Heart left ventricle (tissue), 16 donors: Measurements from ENCODE around the gene POU4F1. TPM values are rescaled to one million over a fixed set of nuclear protein-coding genes. Genes with fewer than 3 reads are reported as not detected.

ENCODE experiments used
- ATAC-seq, 4 donors: fragments of 200-7000 bp; cut with Tn5 transposase; one replicate each; pipeline ENCODE4 v1.9.1; 2020 to 2022; ENCODE audit warnings: moderate library complexity in 4 of 4, mild to moderate bottlenecking in 3 of 4, moderate number of reproducible peaks in 1 of 4
- DNase-seq, 5 donors: peaks; one replicate each; pipeline ENCODE4 v3.0.0-alpha.2; 2020
- H3K27ac ChIP-seq, 12 donors: fragments of 200-600 bp; sonication (generic) in 4 of 12; one replicate each; pipeline versions ENCODE4 v1.5.0 to v1.8.0; 2016 to 2022; ENCODE audit warnings: mild to moderate bottlenecking in 2 of 12
- H3K27me3 ChIP-seq, 9 donors: fragments of 200-600 bp; sonication (generic) in 2 of 9; one replicate each; pipeline versions ENCODE4 v1.5.1 to v1.8.0; 2016 to 2022; ENCODE audit warnings: mild to moderate bottlenecking in 3 of 9
- H3K36me3 ChIP-seq, 9 donors: fragments of 200-600 bp; sonication (generic) in 2 of 9; one replicate each; pipeline versions ENCODE4 v1.5.0 to v1.8.0; 2018 to 2022; ENCODE audit warnings: mild to moderate bottlenecking in 2 of 9
- H3K4me1 ChIP-seq, 12 donors: fragments of 200-600 bp; sonication (generic) in 4 of 12; one replicate each; pipeline versions ENCODE4 v1.5.0 to v1.8.0; 2016 to 2022; ENCODE audit warnings: mild to moderate bottlenecking in 3 of 12
- H3K4me3 ChIP-seq, 12 donors: fragments of 200-600 bp; sonication (generic) in 4 of 12; one replicate each; pipeline versions ENCODE4 v1.5.0 to v1.8.0; 2017 to 2022; ENCODE audit warnings: mild to moderate bottlenecking in 9 of 12, moderate library complexity in 4 of 12
- H3K9me3 ChIP-seq, 12 donors: fragments of 200-600 bp; sonication (generic) in 4 of 12; one replicate each; pipeline versions ENCODE4 v1.5.0 to v1.8.0; 2016 to 2022; ENCODE audit warnings: mild to moderate bottlenecking in 1 of 12
- POLR2A ChIP-seq, 2 donors: fragments of 450-650 bp; IDR thresholded peaks; one replicate each; pipeline ENCODE4 v1.6.1; 2017; ENCODE audit warnings: antibody characterized with exemption in 2 of 2, mild to moderate bottlenecking in 2 of 2, moderate library complexity in 2 of 2
- WGBS, 4 donors: extraction: QIAGEN DNeasy Blood & Tissue Kit in 2 of 4; methylation state at CpG; one replicate each; pipeline versions ENCODE4 v1.1.5 to v1.1.7; 2013 to 2018; 5-methylcytosine and 5-hydroxymethylcytosine counted together
- intact Hi-C, 10 donors: fragments of 100-400 bp; cut with DNase I; formaldehyde crosslinking; loops; one replicate each; pipeline versions ENCODE4 v1.11.1 to v1.14.2; 2022
- polyA plus RNA-seq, 2 donors: library from polyadenylated mRNA; stranded (reverse); fragments of 200-250 nt; gene quantifications; one replicate each; pipeline ENCODE4 v1.2.3, GENCODE V29; 2013
- total RNA-seq, 9 donors: library from RNA; depleted of rRNA in 2 of 9; stranded (reverse); fragments of >200 nt in 2 of 9; fragmentation: NEBNext Ultra II Directional in 3 of 9; extraction: Animal tissue kit (Norgen Biotek cat#: 25700) in 3 of 9; gene quantifications; one replicate each; pipeline versions ENCODE4 v1.1.0 to v1.2.4, GENCODE V29; 2016 to 2023
- TF ChIP-seq, protein P1 (sequence below), 12 donors: fragments of 200-600 bp; sonication (generic) in 4 of 12; IDR thresholded peaks; one replicate each; pipeline versions ENCODE4 v1.5.0 to v1.8.0; 2018 to 2022; ENCODE audit warnings: antibody characterized with exemption in 12 of 12, mild to moderate bottlenecking in 5 of 12
- donor health status: ischemic (EF 13 %, LVEDD 7.1; RV severe dilation, severe dysfunction).
- donor health status: healthy with polysubstance abuse.
- donor health status: DM: no; HTN: yes; CAD: no.
- donor health status: DM: no; HTN: no; CAD: no.
- donor health status: ischemic (EF 25% LVEDD 6.9; RV normal size, moderate dysfunction).
- donor health status: ischemic (EF 25% LVEDD 5.7; RV mildly dilated, moderate dysfunction).
- donor health status: healthy.
- donor health status: DM: yes; HTN: yes; CAD: no.
- donor health status: ischemic (EF 35%, LVEDD 5.7; RV mildly dilated, moderate dysfunction).
- donor health status: nonischemic (EF 11% LVEDD 7.7; RV severe dilation, severe dysfunction).
- donor health status: DM: yes; HTN: yes; CAD: no.
- donor health status: PGD.
- donor health status: ischemic (EF 29% LVEDD 5.4; RV normal size, mild dysfunction).
- donor health status: nonischemic (EF 23%, LVEDD 6.1; RV moderate dilation, normal function).

Gene POU4F1
- total and polyA plus RNA-seq, 11 donors: 0.04 TPM; not detected in 10

DNA sequence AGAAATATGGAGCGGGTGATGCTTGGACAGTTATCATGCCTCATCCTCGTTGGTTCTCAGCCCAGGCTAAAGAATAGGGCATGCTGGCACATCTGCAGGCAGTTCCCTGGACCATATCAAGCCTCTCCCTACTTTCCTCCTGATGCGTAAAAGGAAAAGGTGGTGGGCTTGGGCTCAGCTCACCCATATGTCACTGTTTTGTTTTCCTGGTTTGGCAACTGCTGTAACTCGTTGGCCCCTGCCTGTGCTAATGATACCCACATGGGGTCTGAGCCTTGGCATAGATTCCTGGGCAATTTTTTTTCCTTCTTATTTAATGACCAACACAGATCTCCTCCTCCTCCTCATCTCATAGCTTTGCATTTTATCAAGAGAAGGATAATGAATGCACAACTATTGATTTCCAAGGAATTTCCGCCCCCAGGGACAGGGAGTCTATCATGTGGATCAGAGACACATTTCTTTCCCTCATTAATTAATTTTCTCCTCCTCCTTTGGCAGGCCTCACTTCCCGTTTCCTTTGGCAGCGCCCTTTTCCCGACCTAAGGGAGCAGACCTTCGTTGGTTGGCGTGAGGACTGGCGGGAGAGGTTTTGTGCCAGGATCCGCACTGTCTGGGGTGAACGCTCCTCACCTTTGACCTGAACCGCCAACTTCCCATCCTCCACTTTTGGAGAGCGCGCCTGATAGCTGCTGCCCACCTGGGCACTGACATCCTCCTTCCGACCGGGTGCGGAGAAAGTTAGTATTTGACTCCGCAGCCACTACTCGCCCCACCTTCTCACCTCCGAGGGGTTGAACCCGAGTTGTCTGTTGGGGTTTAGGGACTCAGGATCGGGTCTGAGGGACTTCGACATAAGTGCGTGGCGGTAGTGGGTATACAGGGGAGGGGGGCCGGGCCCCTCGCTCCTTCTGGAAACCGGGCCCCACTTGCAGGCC is 3.4 kb upstream of the POU4F1 start:
- Histone ChIP-seq H3K4me3 (no peak overlapping the region), H3K36me3 (no peaks in the 10 kb centered on the region), H3K27me3 (peaks cover 68 to 94% (median 81%) of the 10 kb centered on the region in 9 donors), H3K9me3 (no peaks in the 10 kb centered on the region), H3K27ac (no peak overlapping the region), H3K4me1 (peaks cover 4 to 56% (median 29%) of the 10 kb centered on the region in 12 donors)
- DNase-seq (no peak), ATAC-seq (no peak)
- TF ChIP-seq, protein P1, sequence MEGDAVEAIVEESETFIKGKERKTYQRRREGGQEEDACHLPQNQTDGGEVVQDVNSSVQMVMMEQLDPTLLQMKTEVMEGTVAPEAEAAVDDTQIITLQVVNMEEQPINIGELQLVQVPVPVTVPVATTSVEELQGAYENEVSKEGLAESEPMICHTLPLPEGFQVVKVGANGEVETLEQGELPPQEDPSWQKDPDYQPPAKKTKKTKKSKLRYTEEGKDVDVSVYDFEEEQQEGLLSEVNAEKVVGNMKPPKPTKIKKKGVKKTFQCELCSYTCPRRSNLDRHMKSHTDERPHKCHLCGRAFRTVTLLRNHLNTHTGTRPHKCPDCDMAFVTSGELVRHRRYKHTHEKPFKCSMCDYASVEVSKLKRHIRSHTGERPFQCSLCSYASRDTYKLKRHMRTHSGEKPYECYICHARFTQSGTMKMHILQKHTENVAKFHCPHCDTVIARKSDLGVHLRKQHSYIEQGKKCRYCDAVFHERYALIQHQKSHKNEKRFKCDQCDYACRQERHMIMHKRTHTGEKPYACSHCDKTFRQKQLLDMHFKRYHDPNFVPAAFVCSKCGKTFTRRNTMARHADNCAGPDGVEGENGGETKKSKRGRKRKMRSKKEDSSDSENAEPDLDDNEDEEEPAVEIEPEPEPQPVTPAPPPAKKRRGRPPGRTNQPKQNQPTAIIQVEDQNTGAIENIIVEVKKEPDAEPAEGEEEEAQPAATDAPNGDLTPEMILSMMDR (IDR thresholded peaks at IDR 0.05): no peak
- no peak for TF ChIP-seq POLR2A (IDR thresholded peaks at IDR 0.05)
- intact Hi-C loops: loop anchor here in 7 of 10 donors (5.0 to 10.0 kb wide), 4 partner anchors 46 to 56 kb away; partner anchors contain the start of gene OBI1 (in 5 of the 7)
- 15 to 31% (median 19%) methylated on average over 29 to 30 of the region's 30 CpGs for WGBS, 4 donors

DNA sequence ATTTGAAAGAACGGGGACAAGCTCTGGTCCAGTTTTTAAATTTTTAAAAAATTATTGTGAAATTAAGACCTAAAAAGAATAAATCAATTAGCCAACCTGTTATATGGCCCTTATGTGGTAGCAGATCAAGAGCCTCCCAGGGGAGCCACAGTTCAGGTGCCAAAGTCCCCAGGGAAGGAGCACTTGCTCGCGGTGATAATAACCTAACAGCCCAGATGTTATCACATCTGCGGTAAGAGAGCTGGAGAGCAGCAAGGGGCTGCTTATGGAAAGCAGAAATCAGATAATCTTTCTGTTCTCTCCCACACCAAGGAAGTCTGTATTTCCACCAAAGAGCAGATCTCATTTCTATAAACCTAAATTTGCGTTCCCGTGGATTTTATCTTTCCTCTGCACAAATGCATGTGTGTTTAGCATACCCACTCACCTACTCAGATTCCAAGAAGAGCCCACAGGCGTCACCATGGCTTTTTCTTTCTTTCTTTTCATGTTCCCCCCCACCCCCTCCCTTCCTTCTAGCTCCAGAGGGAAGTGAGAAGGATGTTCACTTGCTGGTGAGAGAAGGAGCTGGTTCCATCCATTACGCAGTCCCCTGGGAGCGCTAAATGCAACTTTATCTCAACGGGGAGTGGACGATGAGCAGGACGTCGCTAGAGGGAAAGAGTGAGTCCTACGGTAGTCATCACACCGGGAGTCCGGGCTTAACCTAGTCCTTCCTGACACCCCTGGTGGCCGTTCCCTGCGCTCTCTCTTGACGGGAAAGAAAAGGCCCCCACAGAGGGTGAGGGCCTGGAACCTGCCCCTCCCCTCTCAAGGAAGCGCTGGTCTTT is 1.6 kb upstream of the POU4F1 start:
- WGBS, 4 donors: 4 to 7% (median 6%) methylated on average over 20 of the region's 20 CpGs
- intact Hi-C loops: loop anchor here in 7 of 10 donors (5.0 to 10.0 kb wide), 4 partner anchors 47 to 57 kb away; partner anchors contain the start of gene OBI1 (in 5 of the 7)
- DNase-seq: no peak
- peaks cover 82 to 96% (median 94%) of the 10 kb centered on the region in 9 donors for H3K27me3 ChIP-seq
- TF ChIP-seq, protein P1 (IDR thresholded peaks at IDR 0.05): no peak
- no peak for TF ChIP-seq POLR2A (IDR thresholded peaks at IDR 0.05)
- H3K4me1 ChIP-seq: peaks cover 4 to 63% (median 34%) of the 10 kb centered on the region in 12 donors
- no peak overlapping the region for H3K4me3 ChIP-seq
- H3K36me3 ChIP-seq: no peaks in the 10 kb centered on the region
- no peak overlapping the region for H3K27ac ChIP-seq
- no peaks in the 10 kb centered on the region for H3K9me3 ChIP-seq
- no peak for ATAC-seq

DNA sequence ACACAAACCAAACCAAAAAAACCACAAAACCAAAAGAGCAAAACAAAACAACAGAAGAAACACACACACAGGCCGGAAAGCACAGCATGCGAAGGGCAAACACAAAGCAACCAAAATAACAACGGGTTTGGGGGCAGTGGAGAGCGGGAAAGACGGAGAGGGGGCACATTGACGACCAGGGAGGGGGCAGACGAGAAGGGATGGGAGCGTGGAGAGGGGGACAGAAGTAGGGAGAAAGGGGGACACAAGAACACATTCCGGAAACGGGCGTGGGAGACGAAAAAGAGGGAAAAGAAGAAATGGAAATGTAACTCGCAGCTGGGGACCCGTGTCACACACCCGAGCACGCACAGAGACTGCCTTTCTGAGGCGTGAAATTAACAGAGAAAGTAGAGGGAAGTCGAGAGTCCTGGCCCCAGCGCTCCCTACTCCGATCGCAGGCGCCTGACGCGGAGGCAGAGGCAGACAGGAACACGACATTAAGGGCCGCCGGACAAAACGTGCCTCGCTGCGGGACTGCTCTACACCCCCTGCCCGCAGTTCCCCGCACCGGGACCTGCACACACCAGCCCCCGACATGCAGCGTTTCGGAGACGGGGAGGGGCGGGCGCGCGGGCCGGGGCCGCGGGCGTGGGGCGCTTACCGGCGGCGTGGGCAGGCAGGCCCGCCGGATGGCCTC is 652 bp downstream of the POU4F1 start:
- H3K4me1 ChIP-seq: peaks cover under 1 to 41% (median 18%) of the 10 kb centered on the region in 12 donors
- intact Hi-C loops: loop anchor here in 2 of 10 donors (10.0 kb wide), 1 partner anchor 52 kb away; the partner anchor contains the start of gene OBI1 (in 2 of the 2)
- no peak for DNase-seq
- H3K36me3 ChIP-seq: no peaks in the 10 kb centered on the region
- H3K27ac ChIP-seq: no peak overlapping the region
- TF ChIP-seq, protein P1 (IDR thresholded peaks at IDR 0.05): no peak
- no peak for TF ChIP-seq POLR2A (IDR thresholded peaks at IDR 0.05)
- H3K4me3 ChIP-seq: peak overlapping the region in 11 of 12 donors; percentile 14 to 51 (median 38)
- WGBS, 4 donors: 1 to 4% (median 2%) methylated on average over 40 to 51 of the region's 51 CpGs
- ATAC-seq: no peak
- H3K9me3 ChIP-seq: no peaks in the 10 kb centered on the region
- peaks cover 82 to 96% (median 94%) of the 10 kb centered on the region in 9 donors for H3K27me3 ChIP-seq
